HepG2 (cell line): ENCODE measurements around the gene CASP5. TPM values are rescaled to one million over a fixed set of nuclear protein-coding genes. Genes with fewer than 3 reads are reported as not detected.

Source experiments
- DMTF1 ChIP-seq: sonication (generic); formaldehyde crosslinking; IDR thresholded peaks from 2 replicates; pipeline ENCODE4 v1.4.0; 2020; ENCODE audit warnings: mild to moderate bottlenecking, missing genetic modification reagents
- ERF ChIP-seq: IDR thresholded peaks from 2 replicates; pipeline ENCODE4 v1.6.1; 2018; ENCODE audit warnings: missing biosample characterization, missing genetic modification reagents
- ETS1 ChIP-seq: sonication (generic); formaldehyde crosslinking; IDR thresholded peaks from 2 replicates; pipeline ENCODE4 v1.4.0; 2020; ENCODE audit warnings: missing genetic modification reagents
- FOSL1 ChIP-seq: sonication (generic); formaldehyde crosslinking; IDR thresholded peaks from 2 replicates; pipeline ENCODE4 v1.9.0; 2021; ENCODE audit warnings: missing genetic modification reagents, borderline replicate concordance
- MED1 ChIP-seq: sonication (generic); formaldehyde crosslinking; IDR thresholded peaks from 2 replicates; pipeline ENCODE4 v1.4.0; 2020; ENCODE audit warnings: missing genetic modification reagents
- MIER3 ChIP-seq: IDR thresholded peaks from 2 replicates; pipeline ENCODE4 v1.6.1; 2016; ENCODE audit warnings: missing compliant biosample characterization, borderline replicate concordance
- NFKBIZ ChIP-seq: IDR thresholded peaks from 2 replicates; pipeline ENCODE4 v1.6.1; 2018; ENCODE audit warnings: missing genetic modification reagents, missing compliant biosample characterization
- NR0B2 ChIP-seq: sonication (generic); formaldehyde crosslinking; IDR thresholded peaks from 2 replicates; pipeline ENCODE4 v1.4.0; 2020; ENCODE audit warnings: mild to moderate bottlenecking, missing genetic modification reagents
- PHB2 ChIP-seq: fragments of 450-650 bp; IDR thresholded peaks from 2 replicates; pipeline ENCODE4 v1.6.1; 2018; ENCODE audit not compliant: partially characterized antibody
- PPARG ChIP-seq: conservative IDR thresholded peaks from 2 replicates; pipeline ENCODE4 v1.6.1; 2016; ENCODE audit warnings: missing biosample characterization, missing genetic modification reagents
- TAF1 ChIP-seq: sonication (generic); formaldehyde crosslinking; IDR thresholded peaks from 2 replicates; pipeline ENCODE4 v1.4.0; 2020; ENCODE audit warnings: missing genetic modification reagents
- ZBTB25 ChIP-seq: IDR thresholded peaks from 2 replicates; pipeline ENCODE4 v1.6.1; 2018; ENCODE audit warnings: missing genetic modification reagents
- ZBTB3 ChIP-seq: sonication (generic); formaldehyde crosslinking; IDR thresholded peaks from 2 replicates; pipeline ENCODE4 v1.4.0; 2020; ENCODE audit warnings: low read depth, mild to moderate bottlenecking, moderate library complexity, missing genetic modification reagents, borderline replicate concordance
- ZNF276 ChIP-seq: sonication (generic); formaldehyde crosslinking; IDR thresholded peaks from 2 replicates; pipeline ENCODE4 v1.4.0; 2020; ENCODE audit warnings: mild to moderate bottlenecking, low read depth, missing genetic modification reagents
- ZNF281 ChIP-seq: sonication (generic); formaldehyde crosslinking; IDR thresholded peaks from 2 replicates; pipeline ENCODE4 v1.4.0; 2020; ENCODE audit warnings: missing genetic modification reagents, borderline replicate concordance
- ZNF317 ChIP-seq: sonication (generic); formaldehyde crosslinking; IDR thresholded peaks from 2 replicates; pipeline ENCODE4 v1.5.0; 2020; ENCODE audit warnings: mild to moderate bottlenecking, missing genetic modification reagents
- ZNF431 ChIP-seq: sonication (generic); formaldehyde crosslinking; IDR thresholded peaks from 2 replicates; pipeline ENCODE4 v1.9.0; 2022; ENCODE audit warnings: missing genetic modification reagents, low read depth, mild to moderate bottlenecking, borderline replicate concordance
- polyA plus RNA-seq, 8 experiments: library from polyadenylated mRNA; depleted of rRNA in 3 of 8; stranded (reverse) in 7 of 8; unstranded in 1 of 8; fragments of >200 nt; fragmentation: Illumina TruSeq in 4 of 8; extraction: Trizol in 4 of 8; gene quantifications; 2 replicates each; pipeline versions ENCODE4 v1.2.1 to v1.2.3, GENCODE V29; 2011 to 2016; ENCODE audit warnings: low read depth in 4 of 8, missing spikeins in 1 of 8, mixed read lengths in 1 of 8; ENCODE audit not compliant: insufficient read depth in 1 of 8
- total RNA-seq, 5 experiments: library from RNA; depleted of rRNA; stranded (reverse); fragments of >200 nt; fragmentation: Illumina TruSeq; extraction: Trizol; gene quantifications; 2 replicates each; pipeline ENCODE4 v1.2.3, GENCODE V29; 2016; ENCODE audit warnings: low read depth in 1 of 5

The CASP5 gene
- total and polyA plus RNA-seq, 2 of the 13 experiments (the other 11 are each of a cell fraction or from before 2014, with no cell fraction given), result not detected

GRCh38 chr11:104968856-104969776 is 53.9 kb downstream of the CASP5 start (continued):
- TF ChIP-seq ZNF281, result no peak
- 0 out of 2 replicates have a peak, but pooled peaks have one; percentile 26 for TF ChIP-seq MED1
- no peak for TF ChIP-seq FOSL1 (CRISPR knock-in tag)
- TF ChIP-seq ZNF431, result no peak
- TF ChIP-seq NR0B2, result no peak
- TF ChIP-seq PHB2, result no peak
- TF ChIP-seq NFKBIZ (CRISPR knock-in tag), result no peak
- no peak for TF ChIP-seq ZBTB3 (CRISPR knock-in tag)
- TF ChIP-seq ZNF276 (CRISPR knock-in tag), result no peak
- TF ChIP-seq PPARG (CRISPR knock-in tag), result no peak
- peak; percentile 39; the same call in 1 of the 2 replicates for TF ChIP-seq ZBTB25 (CRISPR knock-in tag)
- no peak for TF ChIP-seq DMTF1 (CRISPR knock-in tag)
- no peak for TF ChIP-seq ERF (CRISPR knock-in tag)
- TF ChIP-seq TAF1 (CRISPR knock-in tag), result peak; percentile 59
- no peak for TF ChIP-seq MIER3 (CRISPR knock-in tag)
- TF ChIP-seq ZNF317 (CRISPR knock-in tag), result peak; percentile 60; the same call in 1 of the 2 replicates
- no peak for TF ChIP-seq ETS1 (CRISPR knock-in tag)
